Forelimb muscle (tissue), 1 donor: Measurements from ENCODE around the gene TMEM88. TPM values are rescaled to one million over a fixed set of nuclear protein-coding genes. Genes with fewer than 3 reads are reported as not detected.

ENCODE experiments used
- DNase-seq: peaks from one replicate; pipeline ENCODE4 v3.0.0-alpha.2; 2013; ENCODE audit warnings: low read depth
- polyA plus RNA-seq: library from polyadenylated mRNA; unstranded; fragments of 120-200 nt; gene quantifications from one replicate; pipeline ENCODE4 v1.2.1, GENCODE V29; 2013; ENCODE audit not compliant: insufficient read length

Gene TMEM88
- polyA plus RNA-seq, 1 donor: 23.0 TPM

GRCh38 chr17:7833011-7833794 lies 21.7 kb upstream of the TMEM88 start:
- DNase-seq: no peak

GRCh38 chr17:7833795-7834541 lies 20.9 kb upstream of the TMEM88 start, which contains the start of gene KDM6B:
TSS of gene KDM6B (plus strand) at chr17:7834217. CDS start at chr17:7845555, 11,338 bp downstream.
- no peak for DNase-seq

GRCh38 chr17:7834542-7834956 lies 20.3 kb upstream of the TMEM88 start:
- no peak for DNase-seq

GRCh38 chr17:7834957-7835813 lies 19.7 kb upstream of the TMEM88 start:
- DNase-seq: peak; percentile 95

GRCh38 chr17:7835814-7836595 lies 18.9 kb upstream of the TMEM88 start:
- DNase-seq: no peak

- DNase-seq: no peak
These were observed 18.1 kb upstream of the TMEM88 start for GRCh38 chr17:7836596-7837407.

GRCh38 chr17:7837408-7838088 lies 17.3 kb upstream of the TMEM88 start:
- no peak for DNase-seq

- DNase-seq: no peak
These were observed 16.5 kb upstream of the TMEM88 start for GRCh38 chr17:7838090-7839075.

GRCh38 chr17:7839190-7839875 lies 15.5 kb upstream of the TMEM88 start:
- DNase-seq: no peak

- DNase-seq: no peak
These were observed 15.0 kb upstream of the TMEM88 start for GRCh38 chr17:7839876-7840261.

- DNase-seq: no peak
These were observed 14.4 kb upstream of the TMEM88 start for GRCh38 chr17:7840441-7840840.

GRCh38 chr17:7840875-7841274 lies 14.0 kb upstream of the TMEM88 start:
- DNase-seq: no peak

GRCh38 chr17:7841396-7841914 lies 13.4 kb upstream of the TMEM88 start:
- DNase-seq: no peak

- DNase-seq: no peak
These were observed 12.9 kb upstream of the TMEM88 start for GRCh38 chr17:7841915-7842379.

- no peak for DNase-seq
These were observed 12.2 kb upstream of the TMEM88 start for GRCh38 chr17:7842380-7843256.

- no peak for DNase-seq
These were observed 11.7 kb upstream of the TMEM88 start for GRCh38 chr17:7843257-7843535.
